Inferior parietal cortex (tissue), 1 donor: Measurements from ENCODE around the gene NDUFAF5.

ENCODE experiments used
- DNase-seq: peaks from one replicate; pipeline ENCODE4 v3.0.0-alpha.2; 2016; ENCODE audit errors: extremely low spot score

The NDUFAF5 gene

GRCh38 chr20:13822459-13822858 lies 37.6 kb downstream of the NDUFAF5 start:
- no peak for DNase-seq

- no peak for DNase-seq
These were observed 39.6 kb downstream of the NDUFAF5 start for GRCh38 chr20:13824459-13824858.

- DNase-seq: no peak
These were observed 40.6 kb downstream of the NDUFAF5 start for GRCh38 chr20:13825465-13825864.

GRCh38 chr20:13831476-13831875 lies 46.6 kb downstream of the NDUFAF5 start:
- no peak for DNase-seq

- DNase-seq: no peak
These were observed 53.8 kb downstream of the NDUFAF5 start for GRCh38 chr20:13838664-13839063.

GRCh38 chr20:13839421-13840092 lies 54.7 kb downstream of the NDUFAF5 start:
- DNase-seq: no peak

- DNase-seq: no peak
These were observed 55.3 kb downstream of the NDUFAF5 start for GRCh38 chr20:13840093-13840465.

- DNase-seq: no peak
These were observed 56.4 kb downstream of the NDUFAF5 start for GRCh38 chr20:13841206-13841605.

- no peak for DNase-seq
These were observed 59.5 kb downstream of the NDUFAF5 start for GRCh38 chr20:13844296-13844695.

- DNase-seq: no peak
These were observed 66.5 kb downstream of the NDUFAF5 start for GRCh38 chr20:13851279-13851678.

- no peak for DNase-seq
These were observed 67.5 kb downstream of the NDUFAF5 start for GRCh38 chr20:13852306-13852705.

GRCh38 chr20:13855613-13856012 lies 70.8 kb downstream of the NDUFAF5 start:
- no peak for DNase-seq

GRCh38 chr20:13856354-13856753 lies 71.5 kb downstream of the NDUFAF5 start:
- DNase-seq: peak; percentile 67

GRCh38 chr20:13857304-13857703 lies 72.5 kb downstream of the NDUFAF5 start:
- no peak for DNase-seq

GRCh38 chr20:13857961-13858360 lies 73.1 kb downstream of the NDUFAF5 start:
- DNase-seq: no peak

- DNase-seq: no peak
These were observed 73.6 kb downstream of the NDUFAF5 start for GRCh38 chr20:13858439-13858838.

GRCh38 chr20:13858871-13859270 lies 74.0 kb downstream of the NDUFAF5 start:
- DNase-seq: no peak

- DNase-seq: no peak
These were observed 77.4 kb downstream of the NDUFAF5 start for GRCh38 chr20:13862245-13862644.

- DNase-seq: no peak
These were observed 78.4 kb downstream of the NDUFAF5 start for GRCh38 chr20:13863244-13863643.

- DNase-seq: no peak
These were observed 80.3 kb downstream of the NDUFAF5 start for GRCh38 chr20:13865156-13865555.

GRCh38 chr20:13865791-13866351 lies 81.0 kb downstream of the NDUFAF5 start:
- DNase-seq: no peak

- no peak for DNase-seq
These were observed 83.5 kb downstream of the NDUFAF5 start for GRCh38 chr20:13868331-13868730.

- DNase-seq: no peak
These were observed 85.4 kb downstream of the NDUFAF5 start for GRCh38 chr20:13870170-13870748.
